Fibroblast of pulmonary artery (primary cell): ENCODE measurements around the gene TLX2.
A peak's percentile ranks its signal among the peaks of the same experiment; 100 is the strongest.

Experiments
- DNase-seq: peaks from one replicate; pipeline ENCODE4 v3.0.0-alpha.2; 2010; ENCODE audit warnings: low read depth
- H3K4me3 ChIP-seq: replicated peaks from 2 replicates; pipeline ENCODE4 v1.5.1; 2011; ENCODE audit warnings: low read depth, mild to moderate bottlenecking, control low read depth, low read length, moderate library complexity
- CTCF ChIP-seq: IDR thresholded peaks from 2 replicates; pipeline ENCODE4 v1.5.1; 2011; ENCODE audit warnings: mild to moderate bottlenecking, control low read depth, low read length, inconsistent platforms; ENCODE audit errors: missing control alignments

Gene TLX2

GRCh38 chr2:74526649-74527230, 12.5 kb downstream of the TLX2 start:
- no peak overlapping the region for H3K4me3 ChIP-seq
- no peak for TF ChIP-seq CTCF
- no peak for DNase-seq

GRCh38 chr2:74527741-74528140, 13.5 kb downstream of the TLX2 start:
- no peak for TF ChIP-seq CTCF
- H3K4me3 ChIP-seq: no peak overlapping the region
- DNase-seq: no peak

GRCh38 chr2:74528600-74529356, 14.5 kb downstream of the TLX2 start:
- peak overlapping the region; percentile 98 for H3K4me3 ChIP-seq
- no peak for DNase-seq
- TF ChIP-seq CTCF: no peak

GRCh38 chr2:74529357-74530238, 15.3 kb downstream of the TLX2 start, which contains the start of the genes AUP1 and HTRA2:
AUP1 (minus strand) TSS chr2:74529706; CDS start chr2:74529629, 77 bp downstream.
HTRA2 (plus strand) TSS chr2:74529933; CDS start chr2:74530007, 74 bp downstream.
- peak within 1 kb of the TSS; percentile 98 for H3K4me3 ChIP-seq
- TF ChIP-seq CTCF: no peak
- peak; percentile 99 for DNase-seq

GRCh38 chr2:74530239-74531187, 16.3 kb downstream of the TLX2 start:
- no peak for TF ChIP-seq CTCF
- H3K4me3 ChIP-seq: peak overlapping the region; percentile 98
- peak; percentile 54 for DNase-seq

- DNase-seq: no peak
- no peak for TF ChIP-seq CTCF
- H3K4me3 ChIP-seq: no peak overlapping the region
These were observed 17.4 kb downstream of the TLX2 start for GRCh38 chr2:74531666-74532065.
